ENCODE results near the gene APOA4. TPM values are rescaled to one million over a fixed set of nuclear protein-coding genes. Genes with fewer than 3 reads are reported as not detected.

APOA4 gene
- total RNA-seq, 1 experiment from 2014 or later, result 3.3 TPM

GRCh38 chr11:116869610-116870009 is 46.5 kb upstream of the APOA4 start:
- Mint-ChIP-seq H3K4me1 (ENCODE audit: low read depth, unreplicated experiment) (peaks cover 7% of the 10 kb centered on the region), H3K36me3 (ENCODE audit: insufficient read depth, unreplicated experiment) (peaks cover 71% of the 10 kb centered on the region), H3K4me3 (ENCODE audit: unreplicated experiment) (no peak overlapping the region), H3K27ac (ENCODE audit: unreplicated experiment) (no peak overlapping the region), H3K9me3 (ENCODE audit: unreplicated experiment) (no peaks in the 10 kb centered on the region), H3K27me3 (ENCODE audit: insufficient read depth, unreplicated experiment) (no peaks in the 10 kb centered on the region)
- ChIA-PET POLR2A (no interaction called here), CTCF (interaction anchor here (0.9 to 1.1 kb wide), 2 partner anchors 230 to 236 kb away, joined by 3 to 5 read pairs; no protein-coding TSS in a partner anchor)
- Histone ChIP-seq H3K9me3 (no peaks in the 10 kb centered on the region), H3K36me3 (ENCODE audit: control insufficient read depth, insufficient read depth, low read length) (peaks cover 4% of the 10 kb centered on the region; the same call in 1 of the 2 replicates), H3K4me3 (ENCODE audit: low read depth, low read length) (no peak overlapping the region), H3K27me3 (replicated peaks; ENCODE audit: control insufficient read depth, insufficient read depth, low read length) (no peaks in the 10 kb centered on the region), H3K4me1 (peaks cover 18% of the 10 kb centered on the region)
- no peak for DNase-seq
- TF ChIP-seq, protein P1, sequence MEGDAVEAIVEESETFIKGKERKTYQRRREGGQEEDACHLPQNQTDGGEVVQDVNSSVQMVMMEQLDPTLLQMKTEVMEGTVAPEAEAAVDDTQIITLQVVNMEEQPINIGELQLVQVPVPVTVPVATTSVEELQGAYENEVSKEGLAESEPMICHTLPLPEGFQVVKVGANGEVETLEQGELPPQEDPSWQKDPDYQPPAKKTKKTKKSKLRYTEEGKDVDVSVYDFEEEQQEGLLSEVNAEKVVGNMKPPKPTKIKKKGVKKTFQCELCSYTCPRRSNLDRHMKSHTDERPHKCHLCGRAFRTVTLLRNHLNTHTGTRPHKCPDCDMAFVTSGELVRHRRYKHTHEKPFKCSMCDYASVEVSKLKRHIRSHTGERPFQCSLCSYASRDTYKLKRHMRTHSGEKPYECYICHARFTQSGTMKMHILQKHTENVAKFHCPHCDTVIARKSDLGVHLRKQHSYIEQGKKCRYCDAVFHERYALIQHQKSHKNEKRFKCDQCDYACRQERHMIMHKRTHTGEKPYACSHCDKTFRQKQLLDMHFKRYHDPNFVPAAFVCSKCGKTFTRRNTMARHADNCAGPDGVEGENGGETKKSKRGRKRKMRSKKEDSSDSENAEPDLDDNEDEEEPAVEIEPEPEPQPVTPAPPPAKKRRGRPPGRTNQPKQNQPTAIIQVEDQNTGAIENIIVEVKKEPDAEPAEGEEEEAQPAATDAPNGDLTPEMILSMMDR (IDR thresholded peaks at IDR 0.05; ENCODE audit: insufficient read depth in 1 of 2, low read depth in 1 of 2, low read length in 1 of 2, severe bottlenecking in 1 of 2, unreplicated experiment in 1 of 2), result peak in 1 of 2 experiments; percentile 19
- intact Hi-C loops (cut with micrococcal nuclease; ENCODE audit: unreplicated experiment), result loop anchor here (5.0 kb wide), 1 partner anchor 1007 kb away; no protein-coding TSS in a partner anchor
- no TSS peak for BruUV-seq (replicated peaks)

DNA sequence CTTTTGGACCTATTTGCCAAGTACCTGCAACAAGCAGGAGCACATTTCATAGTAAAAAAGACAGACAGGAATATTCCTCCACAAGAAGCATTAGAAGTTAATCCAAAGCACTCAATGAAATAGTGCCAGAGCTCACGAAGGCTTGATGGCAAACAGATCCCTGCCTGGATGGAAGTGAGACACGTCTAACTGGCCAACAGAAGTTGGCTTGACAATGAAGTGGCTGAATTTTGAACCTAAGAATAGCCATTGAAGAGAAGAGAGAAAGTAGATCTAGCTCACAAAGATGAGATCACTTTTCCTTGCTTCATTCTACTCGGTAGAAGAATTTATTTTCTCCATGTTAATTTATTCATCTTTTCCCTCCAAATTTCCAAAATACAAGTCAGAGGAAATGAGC is 45.0 kb upstream of the APOA4 start:
- Mint-ChIP-seq H3K9me3 (ENCODE audit: unreplicated experiment) (no peaks in the 10 kb centered on the region), H3K36me3 (ENCODE audit: insufficient read depth, unreplicated experiment) (peaks cover 61% of the 10 kb centered on the region), H3K4me1 (ENCODE audit: low read depth, unreplicated experiment) (no peaks in the 10 kb centered on the region), H3K27ac (ENCODE audit: unreplicated experiment) (no peak overlapping the region), H3K27me3 (ENCODE audit: insufficient read depth, unreplicated experiment) (no peaks in the 10 kb centered on the region), H3K4me3 (ENCODE audit: unreplicated experiment) (no peak overlapping the region)
- Histone ChIP-seq H3K36me3 (ENCODE audit: control insufficient read depth, insufficient read depth, low read length) (peaks cover 8% of the 10 kb centered on the region; the same call in 1 of the 2 replicates), H3K4me3 (ENCODE audit: low read depth, low read length) (no peak overlapping the region), H3K9me3 (no peaks in the 10 kb centered on the region), H3K27me3 (replicated peaks; ENCODE audit: control insufficient read depth, insufficient read depth, low read length) (no peaks in the 10 kb centered on the region), H3K4me1 (peaks cover 5% of the 10 kb centered on the region; the same call in 1 of the 2 replicates)
- intact Hi-C loops (cut with micrococcal nuclease; ENCODE audit: unreplicated experiment), result no loop called here
- no TSS peak for BruUV-seq (replicated peaks)
- POLR2A ChIA-PET, result no interaction called here
- CTCF ChIA-PET, result interaction anchor here (1.3 kb wide), 1 partner anchor 77 kb away, joined by 4 read pairs; the partner anchor contains the start of gene APOA5
- TF ChIP-seq, protein P1 (IDR thresholded peaks at IDR 0.05; ENCODE audit: insufficient read depth in 1 of 2, low read depth in 1 of 2, low read length in 1 of 2, severe bottlenecking in 1 of 2, unreplicated experiment in 1 of 2), result no peak
- no peak for DNase-seq

- Mint-ChIP-seq H3K27me3 (ENCODE audit: insufficient read depth, unreplicated experiment) (no peaks in the 10 kb centered on the region), H3K36me3 (ENCODE audit: insufficient read depth, unreplicated experiment) (peaks cover 57% of the 10 kb centered on the region), H3K4me1 (ENCODE audit: low read depth, unreplicated experiment) (no peaks in the 10 kb centered on the region), H3K4me3 (ENCODE audit: unreplicated experiment) (no peak overlapping the region), H3K27ac (ENCODE audit: unreplicated experiment) (no peak overlapping the region), H3K9me3 (ENCODE audit: unreplicated experiment) (no peaks in the 10 kb centered on the region)
- H3K36me3 ChIP-seq (ENCODE audit: control insufficient read depth, insufficient read depth, low read length), result peaks cover 8% of the 10 kb centered on the region; the same call in 1 of the 2 replicates
- CTCF ChIA-PET, result interaction anchor here (1.3 kb wide), 1 partner anchor 76 kb away, joined by 4 read pairs; the partner anchor contains the start of gene APOA5
- POLR2A ChIA-PET, result no interaction called here
- intact Hi-C loops (cut with micrococcal nuclease; ENCODE audit: unreplicated experiment), result no loop called here
- H3K4me1 ChIP-seq, result peaks cover 5% of the 10 kb centered on the region; the same call in 1 of the 2 replicates
- no peak overlapping the region for H3K4me3 ChIP-seq (ENCODE audit: low read depth, low read length)
- no peak for DNase-seq
- TF ChIP-seq, protein P1 (IDR thresholded peaks at IDR 0.05; ENCODE audit: insufficient read depth in 1 of 2, low read depth in 1 of 2, low read length in 1 of 2, severe bottlenecking in 1 of 2, unreplicated experiment in 1 of 2), result no peak
- BruUV-seq (replicated peaks), result no TSS peak
- no peaks in the 10 kb centered on the region for H3K27me3 ChIP-seq (replicated peaks; ENCODE audit: control insufficient read depth, insufficient read depth, low read length)
- no peaks in the 10 kb centered on the region for H3K9me3 ChIP-seq
These were observed 44.5 kb upstream of the APOA4 start for GRCh38 chr11:116867619-116868018.

All from Caco-2 (cell line).